PC-9 (cell line): ENCODE results near the gene PJVK.

Experiments used
- CTCF ChIP-seq: fragments of 200-600 bp; sonication (generic); conservative IDR thresholded peaks from 2 replicates; pipeline ENCODE4 v1.6.1; 2017; ENCODE audit warnings: mixed run types, antibody characterized with exemption, mild to moderate bottlenecking, moderate library complexity
- EZH2 ChIP-seq: fragments of 200-600 bp; sonication (generic); IDR thresholded peaks from 2 replicates; pipeline ENCODE4 v1.8.0; 2017; ENCODE audit warnings: antibody characterized with exemption, low read depth

- TF ChIP-seq CTCF (no peak), EZH2 (no peak)
These were observed 1.3 kb upstream of the PJVK start for GRCh38 chr2:178449700-178450523.
